NCI-H524 (cell line): ENCODE results near the gene AJAP1.
A peak's percentile ranks its signal among the peaks of the same experiment; 100 is the strongest.
"Not testable (repeated sequence)": the region's sequence is repeated elsewhere in the genome, so short reads cannot be mapped to it uniquely, and the experiment has no call there.

Experiments
- DNase-seq, 2 experiments: peaks; one replicate each; lab custom pipeline; 2025; lab: John Stamatoyannopoulos, UW

AJAP1 gene

DNA sequence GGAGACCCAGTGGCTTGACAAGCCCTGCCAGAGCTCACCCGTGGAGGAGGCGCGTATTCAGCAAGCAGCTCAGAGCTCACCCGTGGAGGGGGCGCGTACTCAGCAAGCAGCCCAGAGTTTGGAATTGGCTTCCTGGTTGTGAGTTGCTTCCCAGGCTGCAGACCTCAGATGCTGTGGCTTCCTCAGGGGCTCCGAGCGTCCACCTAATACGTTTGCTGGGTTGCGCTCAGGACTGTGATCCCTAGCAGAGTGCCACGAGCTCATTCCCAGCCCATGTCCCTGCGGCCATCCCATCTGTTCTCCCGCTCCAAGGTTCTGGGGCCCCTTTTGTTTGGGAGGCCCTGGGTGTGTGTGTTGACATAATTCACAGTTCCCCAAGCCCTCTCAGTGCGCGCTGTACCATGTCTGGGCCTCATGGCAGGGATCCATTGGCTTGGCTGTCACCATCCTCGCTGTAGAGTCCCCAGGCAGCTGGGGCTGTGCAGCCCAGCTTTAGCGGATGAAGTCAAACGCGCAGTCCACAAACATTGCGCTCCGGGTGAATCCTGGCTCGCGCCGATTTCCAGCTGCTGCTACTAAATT lies 3.6 kb downstream of the AJAP1 start:
- DNase-seq = peak in 1 of 2 experiments; percentile 7

DNA sequence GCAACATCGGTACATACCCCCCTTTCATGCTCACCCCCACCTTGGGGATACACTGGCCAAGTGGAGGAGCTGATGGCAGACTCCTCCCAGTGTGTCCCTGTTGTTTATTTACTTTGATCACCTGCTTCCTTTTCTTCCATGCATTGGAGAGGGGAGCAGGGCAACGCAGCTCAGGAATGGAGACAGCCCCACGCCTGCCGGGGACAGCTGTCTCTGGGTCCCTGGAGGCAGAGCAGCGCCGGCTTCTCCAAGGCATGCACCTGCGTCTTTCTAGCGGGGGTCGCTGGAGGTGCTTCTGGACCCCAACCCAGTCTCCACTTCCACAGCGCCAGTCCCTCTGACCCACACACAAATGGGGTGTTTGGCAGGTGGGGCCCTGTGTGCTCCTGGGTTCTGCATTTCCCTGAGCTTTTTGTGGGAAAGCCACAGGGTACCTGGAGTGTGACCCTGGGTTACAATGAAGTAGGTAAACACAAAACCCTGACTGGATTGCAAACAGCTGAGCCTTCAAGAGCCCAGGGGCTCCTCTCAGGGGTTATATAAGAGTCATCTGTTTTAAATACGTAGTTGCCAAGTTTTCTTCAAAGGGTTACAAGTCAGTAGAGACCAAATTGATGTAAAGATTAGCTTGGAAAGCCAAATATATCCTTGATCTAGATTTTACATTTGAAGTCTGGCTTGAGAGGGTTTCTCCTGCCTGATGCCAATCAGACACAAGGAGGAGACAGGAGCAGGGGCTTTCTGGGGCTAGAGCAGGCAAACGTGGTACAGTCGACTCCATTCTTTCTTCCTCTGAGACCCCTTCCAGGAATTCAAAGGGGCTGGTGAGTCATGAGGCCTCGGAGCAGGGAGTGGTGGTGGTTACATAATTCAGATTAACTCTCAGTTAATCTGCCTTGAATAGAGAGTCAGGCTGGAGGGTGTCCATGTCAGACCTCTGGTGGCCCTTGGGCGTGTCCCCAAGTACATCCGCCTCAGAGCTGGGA lies 4.5 kb downstream of the AJAP1 start:
- DNase-seq = no peak

DNA sequence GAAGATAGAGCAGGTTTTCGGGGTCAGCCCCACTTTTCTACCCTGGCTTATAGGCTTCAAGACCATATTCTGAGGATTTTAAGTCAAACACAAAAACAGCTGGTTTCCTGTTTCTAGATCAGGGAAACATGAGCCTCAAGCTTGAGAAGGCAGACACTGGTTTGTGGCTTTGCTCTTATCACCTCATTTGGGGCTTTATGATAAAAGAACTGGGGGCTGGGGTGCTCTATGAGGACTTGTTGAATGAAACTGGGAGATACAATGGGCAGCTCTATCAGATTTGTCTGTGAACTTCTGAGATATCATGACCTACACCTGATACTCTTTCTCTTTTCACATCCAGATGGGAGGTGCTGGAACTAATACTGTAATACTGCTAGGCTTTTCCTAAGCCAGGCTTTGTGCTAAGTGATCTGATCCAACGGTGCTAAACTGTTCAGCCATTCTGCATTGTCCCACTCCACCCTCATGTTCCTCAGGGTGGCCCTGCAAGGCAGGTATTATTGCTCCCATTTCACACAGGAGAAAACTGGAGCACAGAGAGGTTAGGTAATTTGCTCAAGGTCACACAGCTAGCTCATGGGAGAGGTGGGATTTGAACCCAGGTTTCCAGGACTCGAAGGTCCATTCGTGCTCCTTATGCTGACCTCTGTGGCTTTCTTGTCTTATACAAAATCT lies 6.6 kb downstream of the AJAP1 start:
- no peak for DNase-seq

DNA sequence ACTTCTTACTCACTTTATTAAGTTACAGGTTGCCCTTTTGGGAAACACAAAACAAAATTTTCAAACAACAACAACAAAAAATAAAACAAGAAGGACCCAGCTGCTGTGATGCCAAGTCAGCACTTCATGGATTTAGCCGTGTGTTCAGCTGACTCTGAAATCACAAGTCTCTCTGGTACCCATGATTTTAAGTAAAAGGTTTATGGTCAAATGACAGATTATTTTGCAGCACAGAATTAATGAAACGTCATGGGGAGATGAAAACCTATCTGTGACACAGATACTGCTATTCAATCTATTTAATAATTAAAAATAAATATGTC lies 7.1 kb downstream of the AJAP1 start:
- no peak for DNase-seq

DNA sequence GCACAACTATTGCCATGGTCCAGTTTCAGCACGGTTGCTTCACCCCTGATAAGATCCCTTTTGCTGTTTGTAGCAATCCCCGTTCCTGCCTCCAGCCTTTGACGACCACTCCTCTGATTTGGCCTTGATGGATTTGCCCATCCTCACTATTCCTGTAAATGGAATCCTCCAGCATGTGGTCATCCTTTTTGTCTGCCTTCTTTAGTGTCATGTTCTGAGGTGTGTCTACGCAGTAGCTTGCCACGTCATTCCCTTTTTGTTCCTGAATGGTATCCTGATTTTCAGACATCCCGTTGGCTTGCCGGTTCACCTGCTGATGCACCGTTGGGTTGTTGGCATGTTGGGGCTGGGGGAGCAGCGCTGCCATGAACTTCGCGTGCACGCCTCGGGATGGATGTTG lies 7.8 kb downstream of the AJAP1 start:
- DNase-seq = no peak

DNA sequence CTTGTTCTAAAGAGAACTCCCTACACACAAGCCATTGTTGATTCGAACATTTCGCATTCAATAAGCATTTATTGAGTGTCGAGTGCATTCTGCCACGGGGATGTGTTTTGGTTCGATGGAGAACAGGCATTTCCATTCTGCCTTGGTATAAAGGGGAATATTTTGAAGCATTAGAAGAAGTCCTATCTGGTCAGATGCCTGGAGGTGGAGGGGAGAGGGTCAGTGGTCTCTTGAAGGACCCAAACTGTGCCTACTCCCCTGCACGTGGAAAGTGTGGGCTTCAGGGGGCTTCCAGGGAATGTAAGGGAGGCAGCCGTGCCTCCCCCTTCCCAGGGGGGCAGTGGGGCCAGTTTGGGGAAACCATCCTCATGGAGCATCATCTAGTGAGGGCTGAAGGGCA lies 8.3 kb downstream of the AJAP1 start:
- no peak for DNase-seq

DNA sequence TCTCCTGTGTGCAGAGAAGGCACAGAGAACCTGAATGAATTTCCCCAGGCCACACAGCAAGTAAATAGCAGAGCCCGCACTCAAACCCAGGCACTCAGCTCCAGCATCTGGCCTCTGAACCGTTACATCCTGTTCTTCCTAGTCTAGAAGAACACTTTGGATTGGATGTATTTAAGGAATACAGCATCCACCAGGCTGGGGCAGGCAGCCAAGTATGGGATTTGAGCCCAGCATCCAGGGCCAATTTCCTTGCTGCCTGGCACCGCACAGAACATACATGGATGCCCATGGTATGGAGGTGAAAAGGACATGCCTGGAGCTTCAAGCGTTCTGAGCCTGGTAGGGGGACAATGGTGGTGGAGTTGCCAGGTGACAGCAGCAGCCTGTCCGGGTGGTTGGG lies 9.7 kb downstream of the AJAP1 start:
- DNase-seq = no peak

DNA sequence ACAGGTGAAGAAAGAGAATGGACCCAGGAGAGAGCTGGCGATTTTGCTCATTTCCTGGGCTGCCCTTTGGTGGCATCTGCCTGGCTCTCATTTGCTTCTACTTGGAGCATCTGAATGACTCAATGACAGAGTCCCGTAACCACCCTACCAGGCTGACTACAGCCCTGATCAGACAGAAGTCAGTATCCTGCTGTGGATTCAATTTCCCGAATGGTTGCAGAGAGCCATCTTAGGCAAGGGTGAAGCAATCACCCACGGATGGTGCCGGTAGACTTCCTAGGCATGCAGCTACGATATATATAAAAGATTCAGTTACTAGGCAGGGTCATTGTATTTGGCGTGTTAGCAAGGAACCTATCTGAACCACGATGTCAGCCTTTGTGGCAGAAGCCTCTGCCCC lies 10.2 kb downstream of the AJAP1 start:
- no peak for DNase-seq

DNA sequence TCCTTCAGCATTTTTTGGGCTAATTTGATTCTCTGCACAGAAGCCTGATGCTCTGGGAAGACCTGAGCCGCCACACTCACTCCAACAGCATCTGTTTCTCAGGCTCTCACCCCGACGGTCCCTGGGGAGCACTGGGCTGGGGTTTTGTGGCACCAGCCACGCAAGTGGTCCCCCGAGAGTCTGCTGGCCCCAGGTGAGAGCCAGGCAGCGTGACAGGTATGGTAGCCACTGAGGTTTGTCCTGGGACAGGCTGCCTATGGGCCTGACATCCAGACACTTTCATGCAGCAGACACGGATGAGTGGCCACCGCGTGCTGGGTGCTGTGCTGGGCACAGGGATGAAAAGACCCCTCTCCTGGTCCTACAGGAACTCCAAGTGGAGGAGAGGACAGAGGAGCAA lies 11.0 kb downstream of the AJAP1 start:
- DNase-seq = no peak

DNA sequence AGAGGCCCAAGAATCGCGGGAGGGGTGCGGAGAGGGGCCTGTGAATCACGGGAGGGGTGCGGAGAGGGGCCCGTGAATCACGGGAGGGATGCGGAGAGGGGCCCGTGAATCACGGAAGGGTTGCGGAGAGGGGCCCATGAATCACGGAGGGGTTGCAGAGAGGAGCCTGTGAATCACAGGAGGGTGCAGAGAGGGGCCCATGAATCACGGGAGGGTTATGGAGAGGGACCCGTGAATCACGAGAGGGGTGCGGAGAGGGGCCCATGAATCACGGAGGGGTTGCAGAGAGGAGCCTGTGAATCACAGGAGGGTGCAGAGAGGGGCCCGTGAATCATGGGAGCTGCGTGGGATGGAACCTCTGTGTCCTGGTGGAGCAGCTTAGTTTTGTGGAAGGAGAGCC lies 12.3 kb downstream of the AJAP1 start:
- DNase-seq = not testable (repeated sequence)

DNA sequence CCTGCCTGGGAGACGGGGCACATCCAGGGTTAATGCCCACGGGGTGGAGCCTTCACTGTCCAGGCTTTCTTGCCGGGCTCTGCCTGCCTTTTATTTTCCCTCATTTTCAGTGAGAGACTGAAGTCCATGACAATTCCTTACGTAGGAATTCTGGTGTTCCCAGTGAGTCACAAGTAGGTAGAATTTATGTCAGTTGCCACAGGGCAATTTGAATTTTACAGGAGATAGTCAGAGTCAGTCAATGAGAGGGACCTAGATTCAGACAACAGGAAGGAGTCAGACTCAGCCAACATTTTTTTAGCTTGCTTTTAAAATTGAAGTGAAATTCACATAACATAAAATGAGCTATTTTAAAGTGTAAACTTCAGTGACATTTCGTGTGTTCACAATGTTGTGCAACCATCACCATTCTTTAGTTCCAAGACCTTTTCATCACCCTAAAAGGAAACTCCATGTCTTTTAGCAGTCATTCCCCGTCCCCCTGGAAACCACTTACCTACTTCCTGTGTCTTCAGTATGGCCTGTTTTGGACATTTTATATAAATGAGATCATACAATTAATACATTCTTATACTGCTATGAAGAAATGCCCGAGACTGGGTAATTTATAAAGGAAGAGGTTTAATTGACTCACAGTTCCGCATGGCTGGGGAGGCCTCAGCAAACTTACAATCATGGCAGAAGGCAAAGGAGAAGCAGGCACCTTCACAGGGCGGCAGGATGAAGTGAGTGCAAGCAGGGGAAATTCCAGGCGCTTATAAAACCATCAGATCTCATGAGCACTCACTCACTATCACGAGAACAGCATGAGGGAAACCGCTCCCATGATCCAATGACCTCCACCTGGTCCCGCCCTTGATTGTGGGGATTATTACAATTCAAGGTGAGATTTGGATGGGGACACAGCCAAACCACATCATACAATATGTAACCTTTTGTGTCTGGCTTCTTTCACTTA lies 14.6 kb downstream of the AJAP1 start:
- DNase-seq = no peak

DNA sequence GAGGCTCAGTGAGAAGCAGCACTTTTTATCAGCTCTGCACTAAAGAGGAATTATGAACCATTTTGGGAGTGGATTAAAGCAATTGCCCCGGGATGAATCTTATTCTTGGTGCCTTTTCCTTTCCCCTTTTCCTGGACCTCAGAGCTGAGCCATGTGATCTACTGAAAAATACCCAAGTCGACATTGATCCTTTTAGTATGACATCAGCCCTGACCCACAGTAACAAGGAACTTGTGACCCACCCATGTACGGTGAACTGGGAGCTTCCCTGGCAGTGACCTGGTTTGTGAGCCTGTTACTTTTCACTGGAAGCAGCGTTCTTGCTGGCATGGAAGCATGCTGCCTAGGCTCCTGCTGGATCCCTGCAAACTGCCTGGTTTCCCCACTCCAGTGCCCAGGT lies 15.9 kb downstream of the AJAP1 start:
- no peak for DNase-seq

DNA sequence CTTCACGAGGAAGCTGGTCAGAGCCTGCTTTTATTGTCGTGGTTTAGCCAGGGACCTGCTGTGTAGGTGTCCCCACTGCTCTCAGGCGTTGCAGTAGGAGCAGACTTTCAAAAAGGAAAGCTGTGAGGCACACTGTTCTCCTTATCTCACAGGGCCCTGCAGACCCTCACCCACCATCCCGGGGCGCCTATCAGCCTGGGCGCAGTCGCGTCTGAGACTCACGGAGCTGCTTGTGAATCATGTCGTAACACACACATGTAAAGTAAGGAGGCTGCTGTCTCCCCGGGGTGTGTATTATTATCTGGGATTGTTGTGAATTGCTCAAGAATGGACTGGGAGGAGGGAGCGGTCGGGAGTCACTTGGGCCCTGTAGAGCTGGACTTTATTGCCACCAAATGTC lies 17.4 kb downstream of the AJAP1 start:
- DNase-seq = no peak

DNA sequence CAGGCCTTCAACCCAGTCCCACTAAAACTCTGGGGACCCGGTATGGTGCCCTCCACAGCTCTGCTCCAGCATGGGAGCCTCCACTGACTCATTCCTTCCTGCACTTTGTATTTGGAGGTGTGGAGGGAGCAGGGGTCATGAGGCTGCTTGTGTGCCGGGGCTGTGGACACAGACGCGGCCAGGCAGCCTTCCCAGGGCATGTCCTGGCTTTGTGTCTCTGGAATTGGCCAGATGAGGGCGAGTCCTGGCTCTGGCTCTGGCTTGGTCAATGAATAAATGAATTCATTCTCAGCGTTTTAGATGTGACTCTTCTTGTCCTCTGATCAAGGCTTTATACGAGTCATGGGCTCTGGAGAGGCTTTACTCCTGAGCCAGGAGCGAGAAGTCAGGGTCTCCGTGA lies 19.1 kb downstream of the AJAP1 start:
- no peak for DNase-seq

DNA sequence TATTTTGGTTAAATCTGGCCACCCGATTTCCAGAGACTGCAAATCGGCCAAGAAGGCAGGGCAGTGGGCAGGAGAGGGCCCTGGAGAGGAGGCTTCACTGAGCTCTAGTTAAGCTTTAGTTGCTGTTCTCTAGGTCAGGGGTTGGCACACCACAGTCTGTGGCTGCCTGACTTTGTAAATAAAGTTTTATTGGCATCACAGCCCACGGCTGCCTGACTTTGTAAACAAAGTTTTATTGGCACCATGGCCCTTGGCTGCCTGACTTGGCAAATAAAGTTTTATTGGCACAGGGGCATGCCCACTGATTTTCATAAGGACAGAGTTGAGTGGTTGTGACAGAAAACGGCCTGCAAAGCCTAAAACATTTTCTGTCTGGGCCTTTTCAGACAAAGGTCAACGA lies 19.7 kb downstream of the AJAP1 start:
- DNase-seq = no peak

DNA sequence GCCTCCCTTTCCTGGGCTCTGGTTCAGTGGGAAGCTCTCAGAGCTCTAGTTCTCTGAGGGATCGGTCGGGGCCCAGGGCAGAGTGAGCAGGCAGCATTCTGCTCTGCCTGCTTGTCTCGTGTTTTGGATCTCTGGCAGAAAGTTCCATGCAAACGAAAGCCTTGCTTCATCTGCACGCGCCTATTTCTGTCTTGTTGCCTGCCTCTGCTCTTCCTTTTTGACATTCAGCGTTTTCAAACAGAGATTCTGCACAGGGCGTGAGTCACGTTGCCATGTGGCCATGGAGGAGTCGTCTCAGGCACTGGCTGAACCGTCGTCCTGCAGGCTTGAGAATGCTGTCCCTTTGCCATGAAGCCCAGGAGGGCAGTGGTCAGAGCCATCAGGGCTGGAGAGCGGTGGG lies 20.3 kb downstream of the AJAP1 start:
- no peak for DNase-seq

DNA sequence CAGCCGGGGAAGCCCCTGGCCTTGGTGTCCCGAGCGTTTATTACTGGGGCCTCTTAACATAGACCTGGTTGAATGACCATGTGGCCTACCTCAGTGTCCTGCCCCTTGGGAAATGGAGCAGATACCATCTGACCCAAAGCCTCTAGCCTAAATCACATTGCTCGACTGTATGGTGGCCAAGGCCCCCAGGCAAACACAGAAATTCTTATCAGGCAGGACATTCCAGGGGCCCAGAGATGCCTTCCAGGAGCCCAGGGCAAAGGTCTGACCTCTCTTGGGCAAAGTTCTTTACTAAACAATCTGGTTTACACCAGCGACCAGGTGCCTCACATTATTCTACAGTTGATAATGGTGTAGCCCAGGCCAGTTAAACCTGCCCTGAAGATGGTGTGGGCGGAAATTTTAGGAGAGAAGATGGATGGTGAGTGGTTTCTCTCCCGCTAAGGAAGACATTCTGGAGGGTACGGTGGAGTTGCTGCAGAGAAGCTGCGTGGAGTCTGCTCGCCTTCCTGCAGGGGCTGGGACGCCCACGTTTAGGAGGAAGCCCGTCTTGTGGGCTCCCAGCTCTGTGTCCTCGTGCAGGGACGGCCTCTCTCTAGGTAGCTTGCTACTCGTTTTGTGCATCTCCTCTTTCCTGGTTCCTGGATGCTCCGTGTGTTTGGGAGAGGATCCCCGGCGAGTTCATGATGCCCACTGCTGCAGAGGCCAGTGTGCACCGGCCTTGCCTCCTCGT lies 21.2 kb downstream of the AJAP1 start:
- DNase-seq = no peak

DNA sequence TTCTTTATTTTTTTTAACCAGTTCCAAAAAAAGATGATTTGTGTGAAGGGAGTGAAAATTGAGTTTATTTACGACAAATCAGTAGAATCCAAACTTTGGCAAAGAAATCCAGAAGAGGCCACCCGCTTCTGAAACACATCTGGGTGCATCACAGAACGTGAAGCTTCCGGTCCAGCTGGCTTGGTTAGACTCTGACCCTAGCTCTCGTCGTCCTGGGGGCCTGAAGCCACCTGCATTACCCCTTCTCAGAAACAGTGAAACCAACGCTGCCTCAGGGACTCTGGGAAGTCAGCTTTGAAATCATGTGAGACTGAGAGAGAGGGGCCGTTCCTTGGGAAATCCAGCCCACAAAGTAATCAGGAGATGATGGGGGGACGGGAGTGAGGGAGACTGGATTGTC lies 21.8 kb downstream of the AJAP1 start:
- no peak for DNase-seq

DNA sequence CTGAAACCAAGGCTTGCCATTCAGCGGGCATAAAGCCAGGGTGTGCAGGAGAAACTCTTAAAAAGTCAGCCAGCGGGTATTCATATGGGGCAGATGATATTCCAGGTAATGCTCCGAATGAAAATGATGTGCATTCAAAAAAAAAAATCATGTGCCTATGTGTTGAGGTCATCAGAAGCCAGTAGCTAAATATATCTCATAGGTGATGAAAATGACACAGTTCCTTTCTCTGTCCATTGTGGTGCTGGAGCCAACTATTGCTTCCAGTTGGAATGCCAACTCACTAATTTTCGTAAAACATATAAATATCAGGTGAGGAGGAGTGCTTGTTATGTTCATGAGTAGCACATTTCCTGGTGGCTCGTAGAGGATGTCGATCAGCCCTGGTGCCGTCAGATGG lies 23.2 kb downstream of the AJAP1 start:
- DNase-seq = no peak

DNA sequence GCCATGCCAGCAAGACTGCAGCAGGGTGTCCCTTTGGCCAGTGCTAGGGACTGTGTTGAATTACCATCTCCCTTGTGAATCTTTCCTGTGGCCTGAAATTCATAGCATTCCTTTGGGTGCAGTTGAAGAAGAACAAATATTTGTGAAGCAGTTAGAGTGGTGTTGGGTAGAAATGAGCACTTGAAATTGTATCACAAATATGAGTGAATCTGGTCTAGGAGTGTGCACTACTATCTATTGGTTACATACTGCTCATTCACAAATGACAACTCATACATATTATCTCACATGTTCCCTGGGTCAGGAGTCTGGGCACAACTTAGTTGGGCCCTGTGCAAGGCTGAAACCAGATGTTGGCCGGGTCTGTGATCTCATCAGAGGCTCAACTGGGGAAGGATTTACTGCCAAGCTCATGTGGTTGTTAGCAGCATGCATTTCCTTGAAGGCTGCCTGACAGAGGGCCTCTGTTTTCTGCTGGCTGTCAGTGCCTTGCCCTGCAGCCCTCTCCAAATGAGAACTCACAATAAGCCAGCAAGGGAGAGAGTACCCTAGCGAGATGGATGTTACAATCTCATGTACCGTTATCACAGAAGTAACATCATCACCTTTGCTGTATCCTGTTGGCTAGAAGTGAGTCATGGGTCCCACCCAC lies 23.8 kb downstream of the AJAP1 start:
- DNase-seq = no peak

DNA sequence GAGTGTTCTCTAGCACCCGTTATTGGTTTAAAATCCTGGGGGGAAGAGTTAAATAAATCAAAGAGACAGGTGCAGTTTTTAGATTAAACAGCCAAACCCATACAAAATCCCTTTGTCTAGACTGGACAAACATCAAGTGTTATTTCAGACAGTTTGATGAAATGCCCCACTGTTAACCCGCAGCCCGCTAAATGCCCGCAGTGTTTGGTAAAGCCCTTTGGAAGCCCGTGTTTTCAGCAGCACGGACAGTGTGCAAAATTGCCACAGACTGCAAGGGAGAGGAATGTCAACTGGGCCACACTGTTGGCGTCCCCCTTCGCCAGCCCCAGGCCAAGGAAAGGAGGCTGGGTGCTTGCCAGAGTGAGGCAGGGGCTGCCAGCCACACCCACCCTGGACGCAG lies 26.6 kb downstream of the AJAP1 start:
- no peak for DNase-seq
